GM12874 (cell line): ENCODE measurements around the gene C2orf78.
"Not testable (repeated sequence)": the region's sequence is repeated elsewhere in the genome, so short reads cannot be mapped to it uniquely, and the experiment has no call there.

Experiments used
- CTCF ChIP-seq: IDR thresholded peaks from 2 replicates; pipeline ENCODE4 v1.5.1; 2011; ENCODE audit warnings: low read depth, mild to moderate bottlenecking, control low read depth, low read length, moderate library complexity; ENCODE audit not compliant: insufficient read depth

Gene C2orf78

GRCh38 chr2:73783883-73784282 lies at the start of gene C2orf78:
Gene C2orf78, plus strand, starts transcription at chr2:73784183. Its CDS starts 127 bp downstream, at chr2:73784310.
- TF ChIP-seq CTCF, result not testable (repeated sequence)

- no peak for TF ChIP-seq CTCF
Observed at GRCh38 chr2:73736378-73736777, 47.6 kb upstream of the C2orf78 start.

- no peak for TF ChIP-seq CTCF
Observed at GRCh38 chr2:73736855-73737779, 46.9 kb upstream of the C2orf78 start, which contains the start of gene TPRKB. Gene TPRKB, minus strand, starts transcription at chr2:73737345. Its CDS starts 2,776 bp downstream, at chr2:73734569.

GRCh38 chr2:73739101-73739500 lies 44.9 kb upstream of the C2orf78 start:
- no peak for TF ChIP-seq CTCF

GRCh38 chr2:73740767-73741166 lies 43.2 kb upstream of the C2orf78 start:
- TF ChIP-seq CTCF, result no peak

- TF ChIP-seq CTCF, result no peak
Observed at GRCh38 chr2:73746015-73746876, 37.7 kb upstream of the C2orf78 start.

- TF ChIP-seq CTCF, result no peak
Observed at GRCh38 chr2:73746877-73747208, 37.1 kb upstream of the C2orf78 start.
